HPDE6-E6E7 (cell line): ENCODE data around the gene MAML3.

Source experiments
- DNase-seq: peaks from one replicate; pipeline ENCODE4 v3.0.0; 2011; ENCODE audit warnings: missing footprints; ENCODE audit errors: extremely low spot score

MAML3 gene

GRCh38 chr4:140126261-140126660 is 27.7 kb downstream of the MAML3 start:
- no peak for DNase-seq

- no peak for DNase-seq
Measured at GRCh38 chr4:140125374-140125773, 28.6 kb downstream of the MAML3 start.

- no peak for DNase-seq
Measured at GRCh38 chr4:140123666-140124377, 30.2 kb downstream of the MAML3 start.

- no peak for DNase-seq
Measured at GRCh38 chr4:140122891-140123290, 31.1 kb downstream of the MAML3 start.

GRCh38 chr4:140121646-140122045 is 32.3 kb downstream of the MAML3 start:
- no peak for DNase-seq

- no peak for DNase-seq
Measured at GRCh38 chr4:140118931-140119640, 34.9 kb downstream of the MAML3 start.

GRCh38 chr4:140117947-140118346 is 36.0 kb downstream of the MAML3 start:
- no peak for DNase-seq

- no peak for DNase-seq
Measured at GRCh38 chr4:140116442-140117104, 37.4 kb downstream of the MAML3 start.

- no peak for DNase-seq
Measured at GRCh38 chr4:140115140-140115539, 38.8 kb downstream of the MAML3 start.

GRCh38 chr4:140113653-140114052 is 40.3 kb downstream of the MAML3 start:
- DNase-seq = no peak

GRCh38 chr4:140112576-140112975 is 41.4 kb downstream of the MAML3 start:
- no peak for DNase-seq

GRCh38 chr4:140111256-140111655 is 42.7 kb downstream of the MAML3 start:
- no peak for DNase-seq

- DNase-seq = no peak
Measured at GRCh38 chr4:140110542-140111215, 43.3 kb downstream of the MAML3 start.

- no peak for DNase-seq
Measured at GRCh38 chr4:140109737-140110136, 44.2 kb downstream of the MAML3 start.

GRCh38 chr4:140109292-140109691 is 44.7 kb downstream of the MAML3 start:
- DNase-seq = no peak

GRCh38 chr4:140108713-140109230 is 45.2 kb downstream of the MAML3 start:
- no peak for DNase-seq

- DNase-seq = no peak
Measured at GRCh38 chr4:140108243-140108642, 45.7 kb downstream of the MAML3 start.

GRCh38 chr4:140106289-140106844 is 47.6 kb downstream of the MAML3 start:
- DNase-seq = no peak

- no peak for DNase-seq
Measured at GRCh38 chr4:140105436-140105835, 48.5 kb downstream of the MAML3 start.

- no peak for DNase-seq
Measured at GRCh38 chr4:140103676-140104075, 50.3 kb downstream of the MAML3 start.

GRCh38 chr4:140102421-140102820 is 51.6 kb downstream of the MAML3 start:
- no peak for DNase-seq

GRCh38 chr4:140100771-140101170 is 53.2 kb downstream of the MAML3 start:
- no peak for DNase-seq
